Activated CD8-positive, alpha-beta memory T cell treated with anti-CD3 and anti-CD28 coated beads, Interleukin-2, amount 10 ng/mL, durations not matched to agents 7 days and 5 days (primary cell): ENCODE measurements around the gene DDX51. TPM values are rescaled to one million over a fixed set of nuclear protein-coding genes. Genes with fewer than 3 reads are reported as not detected.
"Not testable (repeated sequence)": the region's sequence is repeated elsewhere in the genome, so short reads cannot be mapped to it uniquely, and the experiment has no call there.

Source experiments
- ATAC-seq: fragments of 150-1000 bp; cut with Tn5 transposase; one replicate; pipeline ENCODE4 v1.10.0; 2021; ENCODE audit warnings: moderate library complexity
- CTCF ChIA-PET: fragments of 350-600 bp; sonication (Branson Sonifier 250); formaldehyde crosslinking; loops from one replicate; lab custom pipeline; 2021; ENCODE audit warnings: antibody characterized with exemption; lab: Charles Lee
- DNase-seq: peaks from one replicate; pipeline ENCODE4 v3.0.0-alpha.2; 2020
- H3K27ac Mint-ChIP-seq: one replicate; pipeline ENCODE4 v1.8.0; 2021; ENCODE audit warnings: mild to moderate bottlenecking, mixed read lengths
- H3K27me3 Mint-ChIP-seq: one replicate; pipeline ENCODE4 v1.8.0; 2021; ENCODE audit warnings: mixed read lengths
- H3K36me3 Mint-ChIP-seq: one replicate; pipeline ENCODE4 v1.8.0; 2021; ENCODE audit warnings: mild to moderate bottlenecking, mixed read lengths
- H3K4me1 Mint-ChIP-seq: one replicate; pipeline ENCODE4 v1.8.0; 2021; ENCODE audit warnings: mixed read lengths
- H3K4me3 Mint-ChIP-seq: one replicate; pipeline ENCODE4 v1.8.0; 2021; ENCODE audit warnings: mild to moderate bottlenecking, moderate library complexity, mixed read lengths
- H3K9me3 Mint-ChIP-seq: one replicate; pipeline ENCODE4 v1.8.0; 2022; ENCODE audit warnings: low read depth, mixed read lengths
- total RNA-seq, 2 experiments: library from RNA; stranded (reverse); gene quantifications; one replicate each; pipeline ENCODE4 v1.2.3, GENCODE V29; 2021

Gene DDX51
- total RNA-seq, 2 experiments from 2014 or later = 24.4 to 30.5 TPM

DNA sequence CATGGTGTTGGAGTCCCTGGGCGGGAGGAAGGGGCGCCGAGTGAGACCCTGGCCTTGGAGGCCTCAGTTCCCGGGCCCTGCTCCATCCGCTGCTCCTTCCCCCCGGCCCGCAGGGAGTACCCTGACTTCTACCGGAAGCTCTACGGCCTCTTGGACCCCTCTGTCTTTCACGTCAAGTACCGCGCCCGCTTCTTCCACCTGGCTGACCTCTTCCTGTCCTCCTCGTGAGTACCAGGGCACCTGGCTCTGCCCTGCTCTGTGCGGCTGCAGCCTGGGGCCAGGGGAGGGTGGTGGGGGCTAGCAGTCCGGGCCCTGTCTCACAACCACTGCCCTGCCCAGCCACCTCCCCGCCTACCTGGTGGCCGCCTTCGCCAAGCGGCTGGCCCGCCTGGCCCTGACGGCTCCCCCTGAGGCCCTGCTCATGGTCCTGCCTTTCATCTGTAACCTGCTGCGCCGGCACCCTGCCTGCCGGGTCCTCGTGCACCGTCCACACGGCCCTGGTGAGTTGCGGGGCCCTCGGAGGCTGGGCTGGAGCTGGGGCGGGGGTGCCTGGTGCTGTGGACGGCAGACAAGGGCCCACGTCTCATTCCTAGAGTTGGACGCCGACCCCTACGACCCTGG, 7.1 kb upstream of the DDX51 start:
- Mint-ChIP-seq H3K27me3 (no peaks in the 10 kb centered on the region), H3K36me3 (no peaks in the 10 kb centered on the region), H3K4me1 (peaks cover 2% of the 10 kb centered on the region), H3K9me3 (no peaks in the 10 kb centered on the region), H3K27ac (no peak overlapping the region), H3K4me3 (no peak overlapping the region)
- DNase-seq (no peak), ATAC-seq (no peak)
- CTCF ChIA-PET = interaction anchor here (1.2 kb wide), 2 partner anchors 68 to 263 kb away, joined by 3 to 5 read pairs; no protein-coding TSS in a partner anchor

DNA sequence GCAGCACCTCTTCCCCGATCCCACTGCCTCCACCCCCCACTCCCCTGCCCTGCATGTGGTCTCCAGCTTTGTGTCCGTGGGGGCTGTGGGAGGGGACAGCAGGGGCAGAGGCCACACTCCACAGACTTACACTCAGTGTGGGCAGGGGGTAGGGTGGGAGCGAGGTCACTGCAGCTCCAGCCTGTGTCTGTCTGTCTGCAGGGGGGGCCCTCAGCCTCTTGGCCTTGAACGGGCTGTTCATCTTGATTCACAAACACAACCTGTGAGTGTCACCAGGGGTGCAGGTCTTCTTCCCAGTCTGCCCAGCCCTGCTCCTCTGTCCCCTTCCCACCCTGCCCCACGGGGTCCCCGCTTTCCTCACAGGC, 6.6 kb upstream of the DDX51 start:
- ATAC-seq = no peak
- Mint-ChIP-seq H3K4me1 (peaks cover 7% of the 10 kb centered on the region), H3K36me3 (peaks cover 2% of the 10 kb centered on the region), H3K27ac (no peak overlapping the region), H3K27me3 (no peaks in the 10 kb centered on the region), H3K9me3 (no peaks in the 10 kb centered on the region), H3K4me3 (no peak overlapping the region)
- no peak for DNase-seq
- CTCF ChIA-PET = no interaction called here

DNA sequence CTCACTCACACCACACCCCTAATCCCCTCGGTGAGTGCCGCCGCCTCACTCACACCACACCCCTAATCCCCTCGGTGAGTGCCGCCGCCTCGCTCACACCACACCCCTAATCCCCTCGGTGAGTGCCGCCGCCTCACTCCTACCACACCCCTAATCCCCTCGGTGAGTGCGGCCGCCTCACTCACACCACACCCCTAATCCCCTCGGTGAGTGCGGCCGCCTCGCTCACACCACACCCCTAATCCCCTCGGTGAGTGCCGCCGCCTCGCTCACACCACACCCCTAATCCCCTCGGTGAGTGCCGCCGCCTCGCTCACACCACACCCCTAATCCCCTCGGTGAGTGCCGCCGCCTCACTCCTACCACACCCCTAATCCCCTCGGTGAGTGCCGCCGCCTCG, 5.4 kb upstream of the DDX51 start:
- H3K4me3 Mint-ChIP-seq, CTCF ChIA-PET, H3K36me3 Mint-ChIP-seq, H3K9me3 Mint-ChIP-seq, H3K27me3 Mint-ChIP-seq, DNase-seq, ATAC-seq, H3K27ac Mint-ChIP-seq: not testable (repeated sequence)
- peaks cover 17% of the 10 kb centered on the region for H3K4me1 Mint-ChIP-seq

DNA sequence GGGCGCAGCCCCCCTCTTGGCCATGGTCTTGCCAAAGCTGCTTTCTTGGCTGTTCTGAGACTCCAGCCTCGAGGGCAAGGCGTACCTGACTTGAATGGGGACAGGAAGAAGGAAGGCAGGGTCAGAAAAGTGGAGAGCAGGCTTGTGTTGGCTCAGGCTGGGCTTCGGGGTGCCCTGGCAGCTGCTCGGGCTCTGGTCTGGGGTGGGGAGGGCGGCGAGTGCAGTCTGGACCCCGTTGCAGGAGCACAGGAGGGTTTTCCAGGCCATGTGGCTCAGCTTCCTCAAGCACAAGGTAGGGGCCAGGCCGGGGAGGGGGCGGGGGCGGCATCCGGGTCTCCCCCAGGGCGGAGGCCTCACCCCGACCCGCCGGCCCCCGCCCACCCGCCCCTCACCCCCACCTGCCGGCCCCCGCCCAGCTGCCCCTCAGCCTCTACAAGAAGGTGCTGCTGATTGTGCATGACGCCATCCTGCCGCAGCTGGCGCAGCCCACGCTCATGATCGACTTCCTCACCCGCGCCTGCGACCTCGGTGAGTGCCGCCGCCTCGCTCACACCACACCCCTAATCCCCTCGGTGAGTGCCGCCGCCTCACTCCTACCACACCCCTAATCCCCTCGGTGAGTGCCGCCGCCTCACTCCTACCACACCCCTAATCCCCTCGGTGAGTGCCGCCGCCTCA, 4.4 kb upstream of the DDX51 start:
- Mint-ChIP-seq H3K4me1 (peaks cover 17% of the 10 kb centered on the region), H3K36me3 (peaks cover 2% of the 10 kb centered on the region), H3K27ac (no peak overlapping the region), H3K9me3 (no peaks in the 10 kb centered on the region), H3K4me3 (no peak overlapping the region), H3K27me3 (no peaks in the 10 kb centered on the region)
- DNase-seq (no peak), ATAC-seq (no peak)
- CTCF ChIA-PET = no interaction called here

DNA sequence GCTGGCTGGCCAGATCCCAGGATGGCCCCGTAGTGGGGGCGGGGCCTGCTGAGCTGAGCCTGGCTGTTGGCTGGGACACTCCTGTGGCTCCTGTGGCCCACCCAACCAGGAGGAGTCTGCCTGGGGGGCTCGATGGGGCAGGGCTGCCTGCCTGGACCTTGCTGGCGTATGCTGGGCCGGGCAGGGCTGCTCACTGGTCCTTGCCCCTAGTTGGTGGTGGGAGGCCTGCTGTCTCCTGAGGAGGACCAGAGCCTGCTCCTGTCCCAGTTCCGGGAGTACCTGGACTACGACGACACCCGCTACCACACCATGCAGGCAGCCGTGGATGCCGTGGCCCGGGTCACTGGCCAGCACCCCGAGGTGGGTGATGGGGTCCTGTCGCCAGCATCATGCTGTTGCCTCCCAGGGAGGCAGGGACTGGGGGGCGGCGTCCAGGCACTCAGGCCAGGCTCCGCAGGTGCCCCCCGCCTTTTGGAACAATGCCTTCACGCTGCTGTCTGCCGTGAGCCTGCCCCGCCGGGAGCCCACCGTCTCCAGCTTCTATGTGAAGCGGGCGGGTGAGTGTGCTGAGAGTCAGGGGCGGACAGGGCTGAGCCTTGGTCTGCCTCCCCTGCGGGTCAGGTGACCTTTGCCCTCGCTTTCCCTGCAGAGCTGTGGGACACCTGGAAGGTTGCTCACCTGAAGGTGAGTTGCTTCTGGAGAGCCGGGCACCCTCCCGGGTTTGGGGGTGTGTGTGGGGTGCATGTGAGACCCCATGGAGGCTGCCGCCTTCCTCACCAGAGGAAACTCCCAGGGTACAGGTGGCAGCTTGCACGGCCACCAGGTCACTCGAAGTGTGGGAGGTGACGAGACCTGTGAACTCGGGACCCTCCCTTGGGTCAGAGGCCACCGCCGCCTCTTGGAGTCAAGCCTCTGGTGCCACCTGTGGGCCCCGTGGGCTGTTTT, 3.6 kb upstream of the DDX51 start:
- CTCF ChIA-PET = no interaction called here
- H3K4me1 Mint-ChIP-seq = peaks cover 23% of the 10 kb centered on the region

DNA sequence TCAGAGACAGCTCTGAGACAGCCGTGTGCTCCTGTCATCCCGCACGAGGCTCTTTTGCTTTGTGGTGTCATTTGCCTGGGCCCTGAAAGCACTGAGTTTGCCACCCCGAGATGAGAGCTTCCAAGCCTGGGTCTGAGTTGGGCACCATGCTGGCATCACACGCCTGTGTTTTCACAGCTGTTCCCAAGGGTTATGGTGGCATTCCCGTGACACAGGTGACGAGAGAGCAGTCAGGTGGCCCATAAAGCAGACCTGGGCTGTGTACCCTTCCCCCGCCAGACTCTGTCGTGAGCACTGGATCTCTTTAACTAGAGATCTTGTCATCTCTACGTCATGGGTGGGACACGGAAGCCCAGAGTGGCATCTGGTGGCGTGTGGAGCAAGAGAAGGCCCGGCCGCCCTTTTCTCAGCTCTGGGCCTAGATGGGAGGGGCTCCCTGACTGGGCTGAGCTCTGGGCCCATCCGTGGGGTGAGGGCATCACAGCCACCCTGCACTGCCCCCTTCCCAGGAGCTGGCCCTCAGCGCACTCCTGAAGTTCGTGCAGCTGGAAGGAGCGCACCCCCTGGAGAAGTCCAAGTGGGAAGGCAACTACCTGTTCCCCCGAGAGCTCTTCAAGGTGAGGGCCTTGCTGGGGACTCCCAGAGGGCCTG, 2.8 kb upstream of the DDX51 start:
- DNase-seq = no peak
- Mint-ChIP-seq H3K36me3 (peaks cover 2% of the 10 kb centered on the region), H3K4me1 (peaks cover 29% of the 10 kb centered on the region), H3K27ac (no peak overlapping the region), H3K4me3 (no peak overlapping the region), H3K27me3 (no peaks in the 10 kb centered on the region), H3K9me3 (no peaks in the 10 kb centered on the region)
- CTCF ChIA-PET = no interaction called here
- no peak for ATAC-seq

More for the DNA sequence above, 3.6 kb upstream of the DDX51 start:
- peaks cover 2% of the 10 kb centered on the region for H3K36me3 Mint-ChIP-seq
- no peak for DNase-seq
- no peaks in the 10 kb centered on the region for H3K9me3 Mint-ChIP-seq
- ATAC-seq = no peak
- H3K4me3 Mint-ChIP-seq = no peak overlapping the region
- H3K27me3 Mint-ChIP-seq = no peaks in the 10 kb centered on the region
- no peak overlapping the region for H3K27ac Mint-ChIP-seq

DNA sequence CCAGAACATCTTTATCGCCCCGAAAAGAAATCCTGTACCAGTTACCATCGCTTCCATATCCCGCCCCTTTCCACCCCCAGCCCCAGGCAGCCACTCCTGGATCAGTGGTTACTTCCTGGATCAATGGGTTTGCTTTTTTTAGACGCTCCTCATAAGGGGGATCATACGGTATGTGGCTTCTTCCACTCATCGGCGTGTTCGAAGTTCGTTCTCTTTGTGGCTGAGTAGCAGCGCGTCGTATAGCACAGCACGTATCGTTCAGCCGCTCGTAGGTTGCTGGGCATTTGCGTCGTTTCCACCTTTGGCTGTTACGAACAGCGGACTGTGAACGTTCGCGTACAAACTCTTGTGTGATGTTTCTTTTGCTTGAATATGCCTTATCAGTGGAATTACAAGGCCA, 2.0 kb upstream of the DDX51 start:
- Mint-ChIP-seq H3K27ac (peak overlapping the region; percentile 89), H3K27me3 (no peaks in the 10 kb centered on the region), H3K4me3 (peak overlapping the region; percentile 84), H3K9me3 (no peaks in the 10 kb centered on the region), H3K4me1 (peaks cover 29% of the 10 kb centered on the region), H3K36me3 (peaks cover 2% of the 10 kb centered on the region)
- CTCF ChIA-PET = interaction anchor here (1.5 kb wide), 1 partner anchor 7 kb away, joined by 9 read pairs; no protein-coding TSS in a partner anchor
- DNase-seq (no peak), ATAC-seq (no peak)

DNA sequence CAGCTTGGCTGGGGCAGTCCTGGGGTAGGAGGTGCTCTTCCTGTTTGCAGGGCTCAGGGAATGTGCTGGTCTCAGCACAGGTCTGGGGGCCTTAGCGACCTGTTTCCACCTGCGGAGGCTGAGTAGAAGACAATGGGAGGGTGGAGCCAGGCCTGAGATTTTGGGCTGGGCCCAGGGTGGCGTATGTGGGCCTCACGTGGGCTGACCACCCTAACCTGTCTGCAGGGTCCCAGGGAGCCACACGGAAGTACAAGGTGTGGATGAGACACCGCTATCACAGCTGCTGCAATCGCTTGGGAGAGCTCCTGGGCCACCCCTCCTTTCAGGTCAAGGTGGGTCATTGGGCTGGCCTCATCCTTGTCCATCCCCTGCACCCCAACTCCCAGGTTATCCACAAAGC, 1.2 kb upstream of the DDX51 start:
- H3K36me3 Mint-ChIP-seq = peaks cover 2% of the 10 kb centered on the region
- CTCF ChIA-PET = interaction anchor here (1.1 to 1.5 kb wide), 2 partner anchors 8 to 269 kb away, joined by 3 to 9 read pairs; no protein-coding TSS in a partner anchor
- H3K4me1 Mint-ChIP-seq = peaks cover 29% of the 10 kb centered on the region
- no peaks in the 10 kb centered on the region for H3K27me3 Mint-ChIP-seq
- peak overlapping the region; percentile 84 for H3K4me3 Mint-ChIP-seq
- no peaks in the 10 kb centered on the region for H3K9me3 Mint-ChIP-seq
- ATAC-seq (no peak), DNase-seq (no peak)
- peak overlapping the region; percentile 89 for H3K27ac Mint-ChIP-seq

DNA sequence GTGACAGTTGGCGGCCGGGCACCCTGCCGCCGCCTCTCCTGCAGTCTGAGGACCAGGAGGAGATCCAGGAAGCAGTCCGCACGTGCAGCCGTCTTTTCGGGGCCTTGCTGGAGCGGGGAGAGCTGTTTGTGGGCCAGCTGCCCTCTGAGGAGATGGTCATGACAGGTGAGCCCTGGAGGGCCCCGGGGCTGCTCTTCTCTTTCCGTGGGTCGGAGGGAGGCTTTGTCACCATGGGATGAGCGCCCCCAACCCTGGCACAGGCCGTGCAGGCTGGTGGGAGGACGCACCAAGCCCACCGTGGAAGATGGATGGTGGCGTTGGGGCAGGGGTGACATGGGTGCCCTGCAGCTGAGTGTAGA, 670 bp upstream of the DDX51 start:
- CTCF ChIA-PET = interaction anchor here (1.1 to 1.5 kb wide), 2 partner anchors 9 to 269 kb away, joined by 3 to 9 read pairs; no protein-coding TSS in a partner anchor
- peak overlapping the region; percentile 84 for H3K4me3 Mint-ChIP-seq

DNA sequence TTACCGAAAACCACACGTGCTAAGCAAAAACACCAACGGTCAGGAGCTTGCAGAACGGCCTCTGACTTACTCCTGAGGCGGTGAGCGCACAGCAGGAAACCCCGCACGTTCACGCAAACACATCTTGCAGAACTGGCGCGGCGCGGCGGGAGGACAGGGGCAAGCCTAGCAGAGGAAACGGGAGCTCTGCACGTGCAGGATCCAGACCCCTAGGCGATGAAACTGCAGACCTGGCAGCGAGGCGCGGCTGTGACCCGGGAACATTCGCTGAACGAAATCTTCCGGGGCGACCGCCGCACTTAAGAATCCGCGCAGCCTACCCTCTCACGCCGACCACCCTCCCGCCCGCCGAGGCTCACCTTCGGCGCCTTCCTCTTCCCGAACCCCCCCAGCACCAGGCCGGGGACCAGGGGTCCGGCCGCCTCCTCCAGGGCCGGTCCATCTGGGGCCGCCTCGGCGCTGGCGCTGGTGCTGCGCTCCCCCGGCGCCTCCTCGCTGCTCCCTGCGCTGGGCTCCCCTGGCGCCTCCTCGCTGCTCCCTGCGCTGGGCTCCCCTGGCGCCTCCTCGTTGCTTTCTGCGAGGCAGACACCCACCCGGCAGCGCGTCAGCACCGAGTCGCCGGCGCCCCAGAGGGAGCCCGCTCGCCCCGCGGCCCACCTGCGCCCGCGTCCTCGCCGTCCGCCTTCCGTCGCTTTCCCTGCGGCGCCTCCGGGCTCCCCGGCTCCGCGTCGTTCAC, 615 bp downstream of the DDX51 start:
- Mint-ChIP-seq H3K4me1 (peaks cover 29% of the 10 kb centered on the region), H3K27me3 (no peaks in the 10 kb centered on the region), H3K27ac (peak overlapping the region; percentile 86), H3K9me3 (no peaks in the 10 kb centered on the region), H3K36me3 (peaks cover 6% of the 10 kb centered on the region), H3K4me3 (peak overlapping the region; percentile 76)
- DNase-seq (no peak), ATAC-seq (peak; percentile 45)
- CTCF ChIA-PET = interaction anchor here (0.9 to 1.2 kb wide), 2 partner anchors 10 to 159 kb away, joined by 3 read pairs; no protein-coding TSS in a partner anchor

More for the DNA sequence above, 670 bp upstream of the DDX51 start:
- no peaks in the 10 kb centered on the region for H3K27me3 Mint-ChIP-seq
- peak overlapping the region; percentile 89 for H3K27ac Mint-ChIP-seq
- no peaks in the 10 kb centered on the region for H3K9me3 Mint-ChIP-seq
- H3K4me1 Mint-ChIP-seq = peaks cover 29% of the 10 kb centered on the region
- peak; percentile 13 for ATAC-seq
- DNase-seq = no peak
- peaks cover 3% of the 10 kb centered on the region for H3K36me3 Mint-ChIP-seq

DNA sequence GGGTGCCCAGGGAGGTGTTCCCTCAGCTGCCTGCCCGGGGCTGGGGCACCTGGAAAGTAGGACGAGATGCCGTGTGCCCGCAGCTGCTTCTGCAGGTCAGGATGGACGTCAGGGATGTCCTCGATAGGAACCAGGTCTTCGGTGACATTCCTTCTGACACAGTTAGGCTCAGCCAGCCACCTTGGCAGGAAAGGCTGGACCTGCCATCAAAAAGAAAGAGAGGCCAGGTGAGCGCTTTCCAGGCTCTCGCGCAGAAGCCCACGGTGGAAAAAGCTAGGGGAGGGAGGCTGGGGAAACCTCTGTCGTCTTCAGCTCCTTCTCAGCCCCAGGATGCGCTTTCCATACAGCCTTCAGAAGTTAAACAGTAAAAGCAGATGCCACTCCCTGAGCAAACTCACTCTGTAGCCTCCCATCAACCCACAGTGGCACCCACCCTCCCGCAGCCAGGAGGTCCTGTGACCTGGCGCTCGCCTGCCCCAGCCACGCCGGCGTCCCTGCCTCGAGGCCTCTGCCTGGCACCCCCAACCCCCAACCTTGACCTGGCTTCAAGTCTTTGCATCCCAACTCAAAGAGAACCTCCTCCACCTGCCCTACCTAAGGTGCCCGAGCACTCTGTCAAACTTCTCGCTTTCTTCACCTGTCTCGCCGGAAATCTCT, 1.3 kb downstream of the DDX51 start:
- Mint-ChIP-seq H3K4me1 (peaks cover 29% of the 10 kb centered on the region), H3K36me3 (peaks cover 6% of the 10 kb centered on the region), H3K4me3 (peak overlapping the region; percentile 76), H3K27me3 (no peaks in the 10 kb centered on the region), H3K9me3 (no peaks in the 10 kb centered on the region), H3K27ac (peak overlapping the region; percentile 86)
- DNase-seq = no peak
- no peak for ATAC-seq
- CTCF ChIA-PET = interaction anchor here (1.2 kb wide), 1 partner anchor 158 kb away, joined by 3 read pairs; no protein-coding TSS in a partner anchor
